SK-N-SH treated with all-trans-retinoic acid at 6 μM for 48 hours (cell line): ENCODE results near the gene TMEM235.

Experiments
- ATAC-seq: fragments of 200-7000 bp; cut with Tn5 transposase; 3 replicates; pipeline ENCODE4 v1.9.1; 2020; ENCODE audit warnings: mild to moderate bottlenecking, moderate library complexity
- ARNTL ChIP-seq: fragments of 450-650 bp; formaldehyde crosslinking; IDR thresholded peaks from 2 replicates; pipeline ENCODE4 v1.5.0; 2020; ENCODE audit warnings: low read depth, mild to moderate bottlenecking, moderate library complexity, borderline replicate concordance
- BACH2 ChIP-seq: fragments of 250-450 bp; sonication (Bioruptor Pico); IDR thresholded peaks from 2 replicates; pipeline ENCODE4 v1.9.0; 2021; ENCODE audit warnings: mild to moderate bottlenecking, borderline replicate concordance
- CREB5 ChIP-seq: fragments of 250-450 bp; sonication (Bioruptor Pico); IDR thresholded peaks from 2 replicates; pipeline ENCODE4 v1.5.1; 2020; ENCODE audit warnings: low read depth, mild to moderate bottlenecking, moderate library complexity
- CSDC2 ChIP-seq: fragments of 250-450 bp; sonication (Bioruptor Pico); IDR thresholded peaks from 2 replicates; pipeline ENCODE4 v1.5.0; 2020; ENCODE audit warnings: mild to moderate bottlenecking, moderate library complexity
- ESRRG ChIP-seq: fragments of 250-450 bp; sonication (Bioruptor Pico); IDR thresholded peaks from 2 replicates; pipeline ENCODE4 v1.6.1; 2021; ENCODE audit warnings: mild to moderate bottlenecking
- GLIS3 ChIP-seq: fragments of 250-450 bp; sonication (Bioruptor Pico); IDR thresholded peaks from 2 replicates; pipeline ENCODE4 v1.5.0; 2020; ENCODE audit warnings: mild to moderate bottlenecking, moderate library complexity
- ISL1 ChIP-seq: fragments of 250-450 bp; sonication (Bioruptor Pico); IDR thresholded peaks from 2 replicates; pipeline ENCODE4 v2.1.2; 2022; ENCODE audit warnings: mild to moderate bottlenecking, moderate library complexity
- OSR1 ChIP-seq: fragments of 250-450 bp; sonication (Bioruptor Pico); IDR thresholded peaks from 2 replicates; pipeline ENCODE4 v1.8.0; 2022; ENCODE audit warnings: moderate library complexity, mild to moderate bottlenecking, inconsistent platforms
- PATZ1 ChIP-seq: fragments of 250-450 bp; sonication (Bioruptor Pico); IDR thresholded peaks from 2 replicates; pipeline ENCODE4 v1.8.0; 2020; ENCODE audit warnings: mild to moderate bottlenecking, moderate library complexity, borderline replicate concordance
- PPARA ChIP-seq: fragments of 250-450 bp; sonication (Bioruptor Pico); IDR thresholded peaks from 2 replicates; pipeline ENCODE4 v1.5.0; 2020; ENCODE audit warnings: mild to moderate bottlenecking, borderline replicate concordance
- SNAI2 ChIP-seq: fragments of 250-450 bp; sonication (Bioruptor Pico); IDR thresholded peaks from 2 replicates; pipeline ENCODE4 v1.5.0; 2020; ENCODE audit warnings: mild to moderate bottlenecking, moderate library complexity
- TCF4 ChIP-seq: fragments of 250-450 bp; sonication (Bioruptor Pico); IDR thresholded peaks from 2 replicates; pipeline ENCODE4 v1.8.0; 2021; ENCODE audit warnings: mild to moderate bottlenecking, moderate library complexity, borderline replicate concordance
- TOX ChIP-seq: fragments of 250-450 bp; sonication (Bioruptor Pico); IDR thresholded peaks from 2 replicates; pipeline ENCODE4 v1.8.0; 2021; ENCODE audit warnings: mild to moderate bottlenecking, moderate library complexity, borderline replicate concordance
- TSHZ2 ChIP-seq: fragments of 250-450 bp; sonication (Bioruptor Pico); IDR thresholded peaks from 2 replicates; pipeline ENCODE4 v1.5.0; 2020; ENCODE audit warnings: mild to moderate bottlenecking, moderate library complexity
- ZC3H10 ChIP-seq: fragments of 250-450 bp; sonication (Bioruptor Pico); IDR thresholded peaks from 2 replicates; pipeline ENCODE4 v1.5.1; 2021; ENCODE audit warnings: mild to moderate bottlenecking, moderate library complexity
- ZFP3 ChIP-seq: fragments of 250-450 bp; sonication (Bioruptor Pico); IDR thresholded peaks from 2 replicates; pipeline ENCODE4 v1.5.0; 2020; ENCODE audit warnings: mild to moderate bottlenecking, moderate library complexity
- ZFP30 ChIP-seq: fragments of 450-650 bp; formaldehyde crosslinking; IDR thresholded peaks from 2 replicates; pipeline ENCODE4 v1.5.0; 2022; ENCODE audit warnings: mild to moderate bottlenecking, moderate library complexity
- ZNF70 ChIP-seq: fragments of 450-650 bp; formaldehyde crosslinking; IDR thresholded peaks from 2 replicates; pipeline ENCODE4 v1.5.0; 2020; ENCODE audit warnings: mild to moderate bottlenecking, moderate library complexity
- ZNF8 ChIP-seq: fragments of 450-650 bp; formaldehyde crosslinking; IDR thresholded peaks from 2 replicates; pipeline ENCODE4 v1.5.0; 2020; ENCODE audit warnings: mild to moderate bottlenecking, moderate library complexity
- TF ChIP-seq, protein P1 (sequence below): fragments of 250-450 bp; sonication (Bioruptor Pico); IDR thresholded peaks from 2 replicates; pipeline ENCODE4 v1.8.0; 2021; ENCODE audit warnings: low read depth, mild to moderate bottlenecking, moderate library complexity, borderline replicate concordance

Gene TMEM235

DNA sequence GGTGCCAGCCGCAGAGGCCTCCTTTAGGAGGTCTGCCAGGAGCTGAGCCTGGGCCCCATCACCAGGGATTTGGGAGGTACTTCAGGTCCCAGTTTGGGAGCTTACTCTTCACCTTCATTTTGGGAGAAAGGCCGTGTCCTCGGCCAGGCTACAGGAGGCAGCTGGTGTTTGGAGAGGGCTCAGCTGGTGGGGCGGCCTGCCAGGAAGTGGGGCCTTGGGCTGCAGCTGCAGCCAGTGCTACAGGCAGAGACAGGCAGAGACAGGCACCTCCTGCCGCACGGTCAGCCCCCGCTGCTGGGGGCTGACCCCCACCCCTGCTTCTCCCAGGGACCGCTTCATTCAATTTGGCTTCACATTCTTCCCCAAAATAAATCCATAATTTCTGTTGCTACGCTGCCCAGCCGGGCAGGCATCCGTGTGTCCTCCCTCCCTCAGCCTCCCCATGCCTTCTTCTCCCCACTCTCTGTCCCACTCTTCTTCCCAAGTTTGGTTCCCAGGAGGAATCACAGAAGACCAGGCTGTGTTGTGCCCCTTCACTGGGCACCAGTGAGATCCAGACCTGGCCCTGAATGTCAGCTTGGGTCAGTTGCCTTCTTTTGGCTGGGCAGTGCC lies 6.1 kb downstream of the TMEM235 start:
- ATAC-seq = no peak
- TF ChIP-seq ZNF8 (CRISPR knock-in tag) (no peak), CREB5 (no peak), PATZ1 (no peak), BACH2 (no peak), ZC3H10 (CRISPR knock-in tag) (no peak), ISL1 (CRISPR knock-in tag) (no peak), TOX (CRISPR knock-in tag) (no peak), ARNTL (CRISPR knock-in tag) (no peak), SNAI2 (no peak), ZFP3 (CRISPR knock-in tag) (no peak)

DNA sequence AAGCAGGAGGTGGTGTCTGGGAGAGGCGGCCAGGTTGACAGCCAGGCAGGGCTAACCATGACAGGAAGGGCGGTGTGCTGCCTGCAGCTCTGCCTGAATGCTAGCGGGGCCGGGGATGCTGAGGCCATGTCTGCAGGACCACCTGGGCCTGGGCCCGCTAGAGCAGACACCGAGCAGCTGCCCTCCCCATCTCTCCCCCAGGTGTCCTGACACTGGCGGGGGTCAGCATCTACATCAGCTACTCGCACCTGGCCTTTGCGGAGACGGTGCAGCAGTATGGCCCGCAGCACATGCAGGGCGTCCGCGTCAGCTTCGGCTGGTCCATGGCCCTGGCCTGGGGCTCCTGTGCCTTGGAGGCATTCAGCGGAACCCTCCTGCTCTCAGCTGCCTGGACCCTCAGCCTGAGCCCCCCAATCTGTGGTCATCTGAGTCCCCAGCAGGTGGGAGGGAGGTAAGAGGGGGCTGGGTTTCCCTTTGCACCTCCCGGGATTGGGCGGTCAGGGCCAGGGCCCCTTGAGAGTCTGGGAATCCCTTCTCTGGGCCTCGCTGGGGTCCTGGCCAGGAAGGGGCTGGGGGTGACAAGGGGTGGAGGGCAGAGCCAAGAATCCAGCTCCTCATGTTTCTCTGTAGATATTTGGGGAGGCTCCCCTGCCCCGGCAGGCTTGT lies 7.5 kb downstream of the TMEM235 start:
- no peak for TF ChIP-seq ZNF70
- ATAC-seq = no peak

DNA sequence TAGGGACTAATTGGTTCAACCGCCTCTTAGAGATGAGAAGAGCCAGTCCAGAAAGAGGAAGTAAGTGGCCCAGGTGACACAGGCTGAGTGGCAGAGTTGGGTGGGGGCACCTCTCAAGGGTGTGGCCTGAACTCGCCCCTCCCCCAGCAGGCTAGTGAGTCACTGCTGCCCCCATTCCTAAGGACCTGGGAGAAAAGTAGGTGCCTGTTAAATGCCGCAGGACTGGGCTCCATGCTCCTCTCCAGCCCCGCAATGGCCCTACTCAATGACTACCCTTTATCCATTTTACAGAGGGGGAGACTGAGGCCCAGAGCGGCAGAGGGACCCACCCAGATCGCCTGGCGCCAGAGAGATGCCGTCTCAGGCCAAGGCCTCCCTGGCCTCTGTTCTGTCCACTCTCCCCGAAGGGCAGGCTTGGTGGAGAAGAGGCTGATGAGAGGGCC lies 8.1 kb downstream of the TMEM235 start:
- no peak for ATAC-seq
- TF ChIP-seq ISL1 (CRISPR knock-in tag) (no peak), ZC3H10 (CRISPR knock-in tag) (no peak), TSHZ2 (CRISPR knock-in tag) (no peak), TCF4 (CRISPR knock-in tag) (no peak), OSR1 (no peak), CREB5 (no peak), ESRRG (no peak), ARNTL (CRISPR knock-in tag) (no peak), TOX (CRISPR knock-in tag) (no peak), GLIS3 (CRISPR knock-in tag) (no peak), SNAI2 (no peak), CSDC2 (CRISPR knock-in tag) (no peak), ZFP30 (CRISPR knock-in tag) (no peak), ZFP3 (CRISPR knock-in tag) (no peak), PPARA (CRISPR knock-in tag) (no peak)
- TF ChIP-seq, protein P1, sequence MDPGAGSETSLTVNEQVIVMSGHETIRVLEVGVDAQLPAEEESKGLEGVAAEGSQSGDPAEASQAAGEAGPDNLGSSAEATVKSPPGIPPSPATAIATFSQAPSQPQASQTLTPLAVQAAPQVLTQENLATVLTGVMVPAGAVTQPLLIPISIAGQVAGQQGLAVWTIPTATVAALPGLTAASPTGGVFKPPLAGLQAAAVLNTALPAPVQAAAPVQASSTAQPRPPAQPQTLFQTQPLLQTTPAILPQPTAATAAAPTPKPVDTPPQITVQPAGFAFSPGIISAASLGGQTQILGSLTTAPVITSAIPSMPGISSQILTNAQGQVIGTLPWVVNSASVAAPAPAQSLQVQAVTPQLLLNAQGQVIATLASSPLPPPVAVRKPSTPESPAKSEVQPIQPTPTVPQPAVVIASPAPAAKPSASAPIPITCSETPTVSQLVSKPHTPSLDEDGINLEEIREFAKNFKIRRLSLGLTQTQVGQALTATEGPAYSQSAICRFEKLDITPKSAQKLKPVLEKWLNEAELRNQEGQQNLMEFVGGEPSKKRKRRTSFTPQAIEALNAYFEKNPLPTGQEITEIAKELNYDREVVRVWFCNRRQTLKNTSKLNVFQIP (CRISPR knock-in tag) = no peak
- TF ChIP-seq, all 23 proteins: peak for 0
